Measurements from ENCODE around the gene KDELR3.

The KDELR3 gene

GRCh38 chr22:38467904-38468442 lies at the start of gene KDELR3:
KDELR3 (plus strand) TSS chr22:38468096; CDS start chr22:38468234, 138 bp downstream.
- peak; percentile 36 to 57 for DNase-seq (ENCODE audit: low read depth in 2 of 2)

GRCh38 chr22:38418589-38418988 lies 49.3 kb upstream of the KDELR3 start:
- no peak for DNase-seq (ENCODE audit: low read depth in 2 of 2)

- DNase-seq (ENCODE audit: low read depth in 2 of 2), result no peak
Measured at GRCh38 chr22:38419121-38419857, 48.6 kb upstream of the KDELR3 start.

GRCh38 chr22:38419858-38420160 lies 48.1 kb upstream of the KDELR3 start:
- no peak for DNase-seq (ENCODE audit: low read depth in 2 of 2)

- DNase-seq (ENCODE audit: low read depth in 2 of 2), result no peak
Measured at GRCh38 chr22:38420734-38421133, 47.2 kb upstream of the KDELR3 start.

- DNase-seq (ENCODE audit: low read depth in 2 of 2), result no peak
Measured at GRCh38 chr22:38422611-38423511, 45.0 kb upstream of the KDELR3 start.

- no peak for DNase-seq (ENCODE audit: low read depth in 2 of 2)
Measured at GRCh38 chr22:38423512-38424503, 44.1 kb upstream of the KDELR3 start.

GRCh38 chr22:38424525-38425080 lies 43.3 kb upstream of the KDELR3 start:
- no peak for DNase-seq (ENCODE audit: low read depth in 2 of 2)

- no peak for DNase-seq (ENCODE audit: low read depth in 2 of 2)
Measured at GRCh38 chr22:38426628-38427027, 41.3 kb upstream of the KDELR3 start.

- DNase-seq (ENCODE audit: low read depth in 2 of 2), result no peak
Measured at GRCh38 chr22:38427465-38427864, 40.4 kb upstream of the KDELR3 start.

- DNase-seq (ENCODE audit: low read depth in 2 of 2), result no peak
Measured at GRCh38 chr22:38427940-38428339, 40.0 kb upstream of the KDELR3 start.

- no peak for DNase-seq (ENCODE audit: low read depth in 2 of 2)
Measured at GRCh38 chr22:38428714-38429113, 39.2 kb upstream of the KDELR3 start.

- DNase-seq (ENCODE audit: low read depth in 2 of 2), result no peak
Measured at GRCh38 chr22:38429499-38430068, 38.3 kb upstream of the KDELR3 start.

- no peak for DNase-seq (ENCODE audit: low read depth in 2 of 2)
Measured at GRCh38 chr22:38431266-38432010, 36.5 kb upstream of the KDELR3 start.

- no peak for DNase-seq (ENCODE audit: low read depth in 2 of 2)
Measured at GRCh38 chr22:38432264-38432663, 35.6 kb upstream of the KDELR3 start.

GRCh38 chr22:38433871-38434270 lies 34.0 kb upstream of the KDELR3 start:
- no peak for DNase-seq (ENCODE audit: low read depth in 2 of 2)

GRCh38 chr22:38435010-38435409 lies 32.9 kb upstream of the KDELR3 start:
- no peak for DNase-seq (ENCODE audit: low read depth in 2 of 2)

GRCh38 chr22:38435965-38436364 lies 31.9 kb upstream of the KDELR3 start:
- DNase-seq (ENCODE audit: low read depth in 2 of 2), result no peak

- DNase-seq (ENCODE audit: low read depth in 2 of 2), result no peak
Measured at GRCh38 chr22:38436629-38437395, 31.1 kb upstream of the KDELR3 start.
